ENCODE data around the gene ZNF93. TPM values are rescaled to one million over a fixed set of nuclear protein-coding genes. Genes with fewer than 3 reads are reported as not detected.

Gene ZNF93
- total and polyA plus RNA-seq, 2 of the 13 experiments (the other 11 are each of a cell fraction or from before 2014, with no cell fraction given), result 0.49 to 0.66 TPM

DNA sequence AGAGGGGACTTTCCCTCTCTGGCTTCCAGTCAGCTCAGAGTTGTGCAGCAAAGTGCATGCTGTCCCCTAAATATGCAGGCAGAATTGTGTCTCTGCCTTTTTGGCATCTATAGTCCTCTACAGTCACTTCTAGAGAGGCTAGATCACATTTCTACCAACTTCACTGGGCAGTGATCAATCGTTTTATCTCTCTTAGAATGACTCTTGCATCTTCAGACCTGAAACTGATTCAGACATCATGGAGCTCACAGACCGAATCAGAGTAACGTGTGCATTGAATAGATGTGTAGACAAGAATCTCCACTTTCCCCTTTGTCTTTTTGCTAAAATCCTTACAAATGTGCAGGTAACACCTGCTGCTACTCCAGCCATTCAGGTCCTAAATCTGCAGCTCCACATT lies 28.8 kb upstream of the ZNF93 start:
- peaks cover 55% of the 10 kb centered on the region for H3K79me2 ChIP-seq (ENCODE audit: insufficient read depth, low read length)
- H3K4me2 ChIP-seq (ENCODE audit: low read depth, low read length), result no peak overlapping the region
- no peak for ATAC-seq
- H3K9ac ChIP-seq (ENCODE audit: insufficient read depth, low read depth, low read length), result no peak overlapping the region
- H3K27me3 ChIP-seq (ENCODE audit: control insufficient read depth in 1 of 2, insufficient read depth in 2 of 2, low read length in 2 of 2), result no peaks in the 10 kb centered on the region
- ChIA-PET CTCF (ENCODE audit: low intra/inter-chr PET ratio, low total read pairs) (no interaction called here), POLR2A (no interaction called here)
- no peak for DNase-seq (ENCODE audit: low spot score)
- no peak for TF ChIP-seq FOSL2 (CRISPR knock-in tag; IDR thresholded peaks at IDR 0.05)
- TF ChIP-seq MYC (CRISPR knock-in tag; IDR thresholded peaks at IDR 0.05; ENCODE audit: borderline replicate concordance), result no peak
- no peak for TF ChIP-seq TBX2 (CRISPR knock-in tag; IDR thresholded peaks at IDR 0.05; ENCODE audit: borderline replicate concordance)
- no peak for TF ChIP-seq ZNF101 (CRISPR knock-in tag; IDR thresholded peaks at IDR 0.05; ENCODE audit: borderline replicate concordance, low read depth)
- no peak for TF ChIP-seq NFE2L2 (IDR thresholded peaks at IDR 0.05; ENCODE audit: low read length)
- TF ChIP-seq, protein P1, sequence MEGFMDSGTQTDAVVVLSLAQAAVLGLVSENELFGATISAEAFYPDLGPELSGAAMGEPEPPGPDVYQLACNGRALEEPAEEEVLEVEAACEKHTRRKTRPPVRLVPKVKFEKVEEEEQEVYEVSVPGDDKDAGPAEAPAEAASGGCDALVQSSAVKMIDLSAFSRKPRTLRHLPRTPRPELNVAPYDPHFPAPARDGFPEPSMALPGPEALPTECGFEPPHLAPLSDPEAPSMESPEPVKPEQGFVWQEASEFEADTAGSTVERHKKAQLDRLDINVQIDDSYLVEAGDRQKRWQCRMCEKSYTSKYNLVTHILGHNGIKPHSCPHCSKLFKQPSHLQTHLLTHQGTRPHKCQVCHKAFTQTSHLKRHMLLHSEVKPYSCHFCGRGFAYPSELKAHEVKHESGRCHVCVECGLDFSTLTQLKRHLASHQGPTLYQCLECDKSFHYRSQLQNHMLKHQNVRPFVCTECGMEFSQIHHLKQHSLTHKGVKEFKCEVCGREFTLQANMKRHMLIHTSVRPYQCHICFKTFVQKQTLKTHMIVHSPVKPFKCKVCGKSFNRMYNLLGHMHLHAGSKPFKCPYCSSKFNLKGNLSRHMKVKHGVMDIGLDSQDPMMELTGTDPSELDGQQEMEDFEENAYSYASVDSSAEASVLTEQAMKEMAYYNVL (CRISPR knock-in tag; IDR thresholded peaks at IDR 0.05; ENCODE audit: borderline replicate concordance), result no peak
- TF ChIP-seq ZNF34 (CRISPR knock-in tag; IDR thresholded peaks at IDR 0.05; ENCODE audit: borderline replicate concordance), result no peak
- TF ChIP-seq SMAD1 (CRISPR knock-in tag; IDR thresholded peaks at IDR 0.05; ENCODE audit: borderline replicate concordance, low read depth), result no peak
- TF ChIP-seq, protein P2, sequence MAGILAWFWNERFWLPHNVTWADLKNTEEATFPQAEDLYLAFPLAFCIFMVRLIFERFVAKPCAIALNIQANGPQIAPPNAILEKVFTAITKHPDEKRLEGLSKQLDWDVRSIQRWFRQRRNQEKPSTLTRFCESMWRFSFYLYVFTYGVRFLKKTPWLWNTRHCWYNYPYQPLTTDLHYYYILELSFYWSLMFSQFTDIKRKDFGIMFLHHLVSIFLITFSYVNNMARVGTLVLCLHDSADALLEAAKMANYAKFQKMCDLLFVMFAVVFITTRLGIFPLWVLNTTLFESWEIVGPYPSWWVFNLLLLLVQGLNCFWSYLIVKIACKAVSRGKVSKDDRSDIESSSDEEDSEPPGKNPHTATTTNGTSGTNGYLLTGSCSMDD (CRISPR knock-in tag; IDR thresholded peaks at IDR 0.05), result no peak
- TF ChIP-seq CBX5 (CRISPR knock-in tag; IDR thresholded peaks at IDR 0.05; ENCODE audit: borderline replicate concordance), result no peak
- intact Hi-C loops (cut with micrococcal nuclease; ENCODE audit: unreplicated experiment), result no loop called here
- H3K27ac ChIP-seq (ENCODE audit: extremely low read length, insufficient read depth, low read length), result no peak overlapping the region
- FAIRE-seq, result no peak
- H4K20me1 ChIP-seq (ENCODE audit: insufficient read depth, low read length), result peaks cover 5% of the 10 kb centered on the region; the same call in 1 of the 2 replicates
- peaks cover 1 to 10% of the 10 kb centered on the region in 2 experiments; a peak in 4 of 5 replicates for H3K36me3 ChIP-seq (replicated peaks in 1 of 2; ENCODE audit: control insufficient read depth in 1 of 2, insufficient read depth in 2 of 2, low read length in 2 of 2)
- H2AFZ ChIP-seq (ENCODE audit: low read length), result no peak overlapping the region
- H3K9me3 ChIP-seq (ENCODE audit: low read length), result no peaks in the 10 kb centered on the region
- in situ Hi-C loops (cut with HindIII; ENCODE audit: extremely low pct_ligation_motif_present, low pct_unique_long_range_greater_than_20kb), result no loop called here
- 89% methylated on average over 3 of the region's 3 CpGs for WGBS (ENCODE audit: low lambda C conversion rate)
- no peak overlapping the region for H3K4me3 ChIP-seq (replicated peaks in 1 of 3; ENCODE audit: insufficient read depth in 1 of 3, low read depth in 2 of 3, low read length in 3 of 3)
- BruUV-seq (replicated peaks), result no TSS peak
- peaks cover 23% of the 10 kb centered on the region for H3K4me1 ChIP-seq (ENCODE audit: insufficient read depth, low read length)

All from HepG2 (cell line).